SH-SY5Y (cell line): ENCODE data around the gene KIF18B.

Source experiments
- GATA2 ChIP-seq: IDR thresholded peaks from 2 replicates; pipeline ENCODE4 v1.6.1; 2011; ENCODE audit warnings: mild to moderate bottlenecking, low read depth, low read length
- GATA3 ChIP-seq: IDR thresholded peaks from 2 replicates; pipeline ENCODE4 v1.6.1; 2011; ENCODE audit warnings: low read depth, mild to moderate bottlenecking, low read length, moderate library complexity

GRCh38 chr17:44914698-44915271, 32.8 kb downstream of the KIF18B start:
- TF ChIP-seq GATA2 = no peak
- TF ChIP-seq GATA3 = no peak
